ENCODE results near the gene BAG5.
A peak's percentile ranks its signal among the peaks of the same experiment; 100 is the strongest.
"Not testable (repeated sequence)": the region's sequence is repeated elsewhere in the genome, so short reads cannot be mapped to it uniquely, and the experiment has no call there.

The BAG5 gene

GRCh38 chr14:103562429-103563225 is at the start of gene BAG5, which contains the start of gene COA8:
Gene BAG5, minus strand, starts transcription at chr14:103562657. Its CDS starts 1,493 bp downstream, at chr14:103561164.
Gene COA8, plus strand, starts transcription at chr14:103562960. Its CDS starts 42 bp downstream, at chr14:103563002.
- DNase-seq (ENCODE audit: low read depth in 2 of 2, low spot score in 1 of 2) = peak; percentile 58 to 74

- DNase-seq (ENCODE audit: low read depth in 2 of 2, low spot score in 1 of 2) = no peak
Measured at GRCh38 chr14:103611215-103611614, 48.8 kb upstream of the BAG5 start.

GRCh38 chr14:103609081-103609480 is 46.6 kb upstream of the BAG5 start:
- DNase-seq (ENCODE audit: low read depth in 2 of 2, low spot score in 1 of 2) = not testable (repeated sequence)

GRCh38 chr14:103607822-103608221 is 45.4 kb upstream of the BAG5 start:
- no peak for DNase-seq (ENCODE audit: low read depth in 2 of 2, low spot score in 1 of 2)

GRCh38 chr14:103606963-103607668 is 44.7 kb upstream of the BAG5 start:
- DNase-seq (ENCODE audit: low read depth in 2 of 2, low spot score in 1 of 2) = no peak

- no peak for DNase-seq (ENCODE audit: low read depth in 2 of 2, low spot score in 1 of 2)
Measured at GRCh38 chr14:103604620-103605019, 42.2 kb upstream of the BAG5 start.

GRCh38 chr14:103600503-103600902 is 38.0 kb upstream of the BAG5 start:
- DNase-seq (ENCODE audit: low read depth in 2 of 2, low spot score in 1 of 2) = no peak

- DNase-seq (ENCODE audit: low read depth in 2 of 2, low spot score in 1 of 2) = no peak
Measured at GRCh38 chr14:103597623-103598377, 35.3 kb upstream of the BAG5 start.

GRCh38 chr14:103594265-103594664 is 31.8 kb upstream of the BAG5 start:
- DNase-seq (ENCODE audit: low read depth in 2 of 2, low spot score in 1 of 2) = no peak

GRCh38 chr14:103593577-103593976 is 31.1 kb upstream of the BAG5 start:
- no peak for DNase-seq (ENCODE audit: low read depth in 2 of 2, low spot score in 1 of 2)

- DNase-seq (ENCODE audit: low read depth in 2 of 2, low spot score in 1 of 2) = no peak
Measured at GRCh38 chr14:103584326-103584915, 22.0 kb upstream of the BAG5 start.

GRCh38 chr14:103581954-103582703 is 19.7 kb upstream of the BAG5 start:
- no peak for DNase-seq (ENCODE audit: low read depth in 2 of 2, low spot score in 1 of 2)

GRCh38 chr14:103581206-103581605 is 18.7 kb upstream of the BAG5 start:
- no peak for DNase-seq (ENCODE audit: low read depth in 2 of 2, low spot score in 1 of 2)

- no peak for DNase-seq (ENCODE audit: low read depth in 2 of 2, low spot score in 1 of 2)
Measured at GRCh38 chr14:103578401-103579075, 16.1 kb upstream of the BAG5 start.

- DNase-seq (ENCODE audit: low read depth in 2 of 2, low spot score in 1 of 2) = no peak
Measured at GRCh38 chr14:103576371-103577024, 14.0 kb upstream of the BAG5 start.

- no peak for DNase-seq (ENCODE audit: low read depth in 2 of 2, low spot score in 1 of 2)
Measured at GRCh38 chr14:103574707-103575285, 12.3 kb upstream of the BAG5 start.

GRCh38 chr14:103574104-103574503 is 11.6 kb upstream of the BAG5 start:
- no peak for DNase-seq (ENCODE audit: low read depth in 2 of 2, low spot score in 1 of 2)

GRCh38 chr14:103569408-103569807 is 7.0 kb upstream of the BAG5 start:
- no peak for DNase-seq (ENCODE audit: low read depth in 2 of 2, low spot score in 1 of 2)

- no peak for DNase-seq (ENCODE audit: low read depth in 2 of 2, low spot score in 1 of 2)
Measured at GRCh38 chr14:103568952-103569351, 6.5 kb upstream of the BAG5 start.
